ENCODE results near the gene KCNIP4. TPM values are rescaled to one million over a fixed set of nuclear protein-coding genes. Genes with fewer than 3 reads are reported as not detected.

The KCNIP4 gene
- total RNA-seq, 1 donor from 2014 or later = not detected

DNA sequence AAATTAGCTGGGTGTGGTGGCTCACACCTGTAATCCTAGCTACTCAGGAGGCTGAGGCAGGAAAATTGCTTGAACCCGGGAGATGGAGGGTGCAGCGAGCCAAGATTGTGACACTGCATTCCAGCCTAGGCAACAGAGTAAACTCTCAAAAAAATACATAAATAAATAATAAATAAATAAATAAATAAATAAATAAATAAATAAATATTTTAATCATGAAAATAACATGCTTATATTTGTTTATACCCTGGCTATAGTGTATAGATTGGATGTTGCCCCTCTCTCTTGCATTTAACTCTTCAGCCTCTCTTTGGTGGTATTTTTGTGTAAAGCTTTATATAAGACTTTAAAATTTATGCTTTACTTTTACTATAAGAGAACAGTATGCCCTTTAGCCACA is 51.8 kb downstream of the KCNIP4 start:
- ATAC-seq (ENCODE audit: low read depth) (no peak), DNase-seq (no peak)
- Mint-ChIP-seq H3K4me3 (no peak overlapping the region), H3K36me3 (ENCODE audit: low read depth) (no peaks in the 10 kb centered on the region), H3K27ac (no peak overlapping the region), H3K27me3 (no peaks in the 10 kb centered on the region), H3K4me1 (no peaks in the 10 kb centered on the region), H3K9me3 (no peaks in the 10 kb centered on the region)
- intact Hi-C loops (cut with micrococcal nuclease) = no loop called here
- TF ChIP-seq, protein P1, sequence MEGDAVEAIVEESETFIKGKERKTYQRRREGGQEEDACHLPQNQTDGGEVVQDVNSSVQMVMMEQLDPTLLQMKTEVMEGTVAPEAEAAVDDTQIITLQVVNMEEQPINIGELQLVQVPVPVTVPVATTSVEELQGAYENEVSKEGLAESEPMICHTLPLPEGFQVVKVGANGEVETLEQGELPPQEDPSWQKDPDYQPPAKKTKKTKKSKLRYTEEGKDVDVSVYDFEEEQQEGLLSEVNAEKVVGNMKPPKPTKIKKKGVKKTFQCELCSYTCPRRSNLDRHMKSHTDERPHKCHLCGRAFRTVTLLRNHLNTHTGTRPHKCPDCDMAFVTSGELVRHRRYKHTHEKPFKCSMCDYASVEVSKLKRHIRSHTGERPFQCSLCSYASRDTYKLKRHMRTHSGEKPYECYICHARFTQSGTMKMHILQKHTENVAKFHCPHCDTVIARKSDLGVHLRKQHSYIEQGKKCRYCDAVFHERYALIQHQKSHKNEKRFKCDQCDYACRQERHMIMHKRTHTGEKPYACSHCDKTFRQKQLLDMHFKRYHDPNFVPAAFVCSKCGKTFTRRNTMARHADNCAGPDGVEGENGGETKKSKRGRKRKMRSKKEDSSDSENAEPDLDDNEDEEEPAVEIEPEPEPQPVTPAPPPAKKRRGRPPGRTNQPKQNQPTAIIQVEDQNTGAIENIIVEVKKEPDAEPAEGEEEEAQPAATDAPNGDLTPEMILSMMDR (IDR thresholded peaks at IDR 0.05) = no peak
- POLR2A ChIA-PET = no interaction called here
- CTCF ChIA-PET = no interaction called here

DNA sequence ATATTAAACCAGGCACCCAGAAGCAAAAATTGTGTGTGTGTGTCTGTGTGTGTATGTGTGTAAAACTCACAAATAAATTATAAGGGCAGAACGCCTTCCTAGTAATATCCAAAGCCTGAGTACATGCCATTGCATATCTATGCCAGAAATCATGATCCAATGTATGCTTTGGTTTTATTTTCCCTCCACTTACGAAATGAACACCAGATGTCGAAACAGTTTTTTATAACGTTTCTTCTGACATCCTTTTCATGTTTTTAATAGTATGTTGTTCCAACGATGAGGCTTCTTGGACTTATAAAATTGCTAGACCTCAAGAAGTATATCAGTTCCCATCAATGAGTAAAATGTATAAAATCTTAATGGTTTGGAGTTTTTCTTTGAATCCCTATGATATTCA is 55.4 kb downstream of the KCNIP4 start:
- Mint-ChIP-seq H3K9me3 (peaks cover 3% of the 10 kb centered on the region), H3K27me3 (no peaks in the 10 kb centered on the region), H3K27ac (no peak overlapping the region), H3K4me3 (no peak overlapping the region), H3K36me3 (ENCODE audit: low read depth) (no peaks in the 10 kb centered on the region), H3K4me1 (no peaks in the 10 kb centered on the region)
- ChIA-PET POLR2A (no interaction called here), CTCF (no interaction called here)
- DNase-seq (no peak), ATAC-seq (ENCODE audit: low read depth) (no peak)
- intact Hi-C loops (cut with micrococcal nuclease) = no loop called here
- TF ChIP-seq, protein P1 (IDR thresholded peaks at IDR 0.05) = no peak

GRCh38 chr4:21890231-21890630 is 58.3 kb downstream of the KCNIP4 start:
- intact Hi-C loops (cut with micrococcal nuclease) = no loop called here
- Mint-ChIP-seq H3K4me3 (no peak overlapping the region), H3K36me3 (ENCODE audit: low read depth) (no peaks in the 10 kb centered on the region), H3K4me1 (no peaks in the 10 kb centered on the region), H3K9me3 (peaks cover 3% of the 10 kb centered on the region), H3K27ac (no peak overlapping the region), H3K27me3 (no peaks in the 10 kb centered on the region)
- CTCF ChIA-PET = no interaction called here
- TF ChIP-seq, protein P1 (IDR thresholded peaks at IDR 0.05) = no peak
- POLR2A ChIA-PET = no interaction called here
- ATAC-seq (ENCODE audit: low read depth) = no peak
- DNase-seq = no peak

DNA sequence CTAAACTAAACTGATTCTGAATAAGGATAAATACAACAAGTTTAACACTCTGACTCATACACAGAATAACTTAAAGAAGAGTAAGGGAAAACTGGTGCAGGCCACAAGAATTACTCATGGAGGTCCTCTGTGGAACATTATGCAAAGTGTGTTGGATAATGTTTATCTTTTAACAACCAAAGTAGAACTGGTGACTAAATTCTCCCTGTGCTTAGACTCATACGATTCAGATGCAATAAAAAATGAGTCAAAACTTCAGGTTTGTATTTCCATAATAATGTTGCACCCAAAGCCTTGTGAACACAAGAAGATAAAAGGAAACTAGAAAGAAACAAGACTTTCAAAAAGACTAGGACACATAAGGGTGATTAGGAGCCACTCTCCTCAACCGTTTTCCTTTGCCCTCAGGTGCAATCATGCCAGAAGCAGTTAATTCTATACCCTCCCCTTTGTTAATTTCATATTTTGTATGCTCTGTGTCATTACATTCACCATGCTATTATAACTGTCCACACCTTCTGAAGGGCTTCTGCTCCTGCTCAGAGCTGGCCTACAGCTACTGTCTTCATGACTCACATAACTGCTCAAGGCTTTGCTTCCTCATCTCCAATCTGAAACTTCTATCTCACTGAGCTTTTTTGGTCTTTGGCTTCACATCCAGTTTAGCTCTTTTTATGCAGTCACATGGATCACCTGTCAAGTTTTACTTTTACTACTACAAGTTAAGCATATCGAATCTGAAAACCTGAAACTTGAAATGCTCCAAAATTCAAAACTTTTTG is 60.2 kb downstream of the KCNIP4 start:
- ATAC-seq (ENCODE audit: low read depth) (no peak), DNase-seq (no peak)
- TF ChIP-seq, protein P1 (IDR thresholded peaks at IDR 0.05) = no peak
- no peaks in the 10 kb centered on the region for H3K4me1 Mint-ChIP-seq
- no peaks in the 10 kb centered on the region for H3K27me3 Mint-ChIP-seq
- CTCF ChIA-PET = no interaction called here
- no peak overlapping the region for H3K4me3 Mint-ChIP-seq
- H3K36me3 Mint-ChIP-seq (ENCODE audit: low read depth) = no peaks in the 10 kb centered on the region
- no peak overlapping the region for H3K27ac Mint-ChIP-seq
- intact Hi-C loops (cut with micrococcal nuclease) = no loop called here
- POLR2A ChIA-PET = no interaction called here
- H3K9me3 Mint-ChIP-seq = peaks cover 5% of the 10 kb centered on the region

DNA sequence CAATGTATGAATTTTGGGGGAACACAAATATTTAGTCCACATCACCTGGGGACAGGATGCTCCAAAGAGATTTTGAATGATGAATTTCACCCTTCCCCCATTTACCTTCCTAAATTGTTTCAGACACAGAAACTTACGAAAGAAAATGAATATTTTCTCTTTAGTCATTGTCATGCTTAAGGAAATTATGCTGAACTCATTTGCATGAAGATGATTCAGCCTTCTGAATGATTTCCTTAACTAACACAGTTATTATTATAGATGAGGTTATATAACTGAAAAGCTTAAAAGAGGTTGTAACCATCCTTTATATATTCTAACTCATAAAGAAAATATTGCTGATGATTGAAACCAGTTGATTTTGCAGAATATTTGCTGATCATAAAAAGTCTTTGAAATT is 61.1 kb downstream of the KCNIP4 start:
- no peaks in the 10 kb centered on the region for H3K4me1 Mint-ChIP-seq

More for the DNA sequence above, 61.1 kb downstream of the KCNIP4 start:
- ChIA-PET POLR2A (no interaction called here), CTCF (no interaction called here)
- ATAC-seq (ENCODE audit: low read depth) (no peak), DNase-seq (no peak)
- TF ChIP-seq, protein P1 (IDR thresholded peaks at IDR 0.05) = no peak
- Mint-ChIP-seq H3K27me3 (no peaks in the 10 kb centered on the region), H3K4me3 (no peak overlapping the region), H3K36me3 (ENCODE audit: low read depth) (no peaks in the 10 kb centered on the region), H3K27ac (no peak overlapping the region), H3K9me3 (peaks cover 5% of the 10 kb centered on the region)
- intact Hi-C loops (cut with micrococcal nuclease) = no loop called here
